Measurements from ENCODE around the gene RAD1.
A peak's percentile ranks its signal among the peaks of the same experiment; 100 is the strongest.

DNA sequence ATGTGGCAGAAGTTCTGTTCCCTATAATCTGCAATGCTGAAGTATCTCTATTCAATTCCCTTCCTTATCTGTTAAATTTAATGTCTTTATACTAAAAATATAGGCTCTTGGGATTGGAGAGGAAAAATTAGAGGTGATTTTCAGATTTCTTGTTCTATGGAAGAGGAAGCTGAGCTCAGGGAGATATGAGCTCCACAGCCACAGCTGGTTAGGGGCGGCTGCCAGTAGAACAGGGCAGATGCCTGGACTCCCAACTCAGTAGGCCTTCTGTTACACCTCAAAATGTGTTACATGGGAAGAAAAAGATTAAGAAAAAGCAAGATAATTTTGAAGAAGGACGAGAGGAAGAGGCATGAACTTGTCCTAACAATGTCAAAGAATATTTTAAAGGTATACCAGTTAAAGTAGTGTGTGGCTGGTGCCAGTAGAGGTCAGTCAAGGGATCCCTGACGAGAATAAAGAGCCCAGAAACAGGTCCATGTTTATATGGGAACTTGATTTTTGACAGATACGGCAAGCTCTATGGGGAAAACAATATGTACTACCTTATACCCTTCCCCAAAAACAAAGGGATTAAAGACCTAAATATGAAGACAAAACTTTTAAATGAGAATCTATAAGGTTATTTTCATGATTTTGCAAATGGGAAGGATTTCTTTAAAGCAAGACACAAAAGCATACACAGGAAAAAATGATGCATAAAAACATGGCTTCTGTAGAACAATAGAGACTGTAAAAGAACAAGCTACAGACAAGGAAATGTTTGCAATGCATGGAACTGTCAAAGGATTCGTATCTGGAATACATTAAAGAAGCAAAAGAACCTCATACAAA, 42.8 kb upstream of the RAD1 start:
- TF ChIP-seq POLR2A (IDR thresholded peaks at IDR 0.05; ENCODE audit: low read length) = no peak
- TF ChIP-seq PHF8 (IDR thresholded peaks at IDR 0.05; ENCODE audit: borderline replicate concordance, low read depth) = no peak
- TF ChIP-seq NFE2L2 (conservative IDR thresholded peaks at IDR 0.05; ENCODE audit: low read length) = no peak
- TF ChIP-seq, protein P1, sequence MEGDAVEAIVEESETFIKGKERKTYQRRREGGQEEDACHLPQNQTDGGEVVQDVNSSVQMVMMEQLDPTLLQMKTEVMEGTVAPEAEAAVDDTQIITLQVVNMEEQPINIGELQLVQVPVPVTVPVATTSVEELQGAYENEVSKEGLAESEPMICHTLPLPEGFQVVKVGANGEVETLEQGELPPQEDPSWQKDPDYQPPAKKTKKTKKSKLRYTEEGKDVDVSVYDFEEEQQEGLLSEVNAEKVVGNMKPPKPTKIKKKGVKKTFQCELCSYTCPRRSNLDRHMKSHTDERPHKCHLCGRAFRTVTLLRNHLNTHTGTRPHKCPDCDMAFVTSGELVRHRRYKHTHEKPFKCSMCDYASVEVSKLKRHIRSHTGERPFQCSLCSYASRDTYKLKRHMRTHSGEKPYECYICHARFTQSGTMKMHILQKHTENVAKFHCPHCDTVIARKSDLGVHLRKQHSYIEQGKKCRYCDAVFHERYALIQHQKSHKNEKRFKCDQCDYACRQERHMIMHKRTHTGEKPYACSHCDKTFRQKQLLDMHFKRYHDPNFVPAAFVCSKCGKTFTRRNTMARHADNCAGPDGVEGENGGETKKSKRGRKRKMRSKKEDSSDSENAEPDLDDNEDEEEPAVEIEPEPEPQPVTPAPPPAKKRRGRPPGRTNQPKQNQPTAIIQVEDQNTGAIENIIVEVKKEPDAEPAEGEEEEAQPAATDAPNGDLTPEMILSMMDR (IDR thresholded peaks at IDR 0.05) = peak; percentile 57
- peak; percentile 39 to 44; a peak in 4 of 5 replicates for TF ChIP-seq RAD21 (conservative IDR thresholded peaks at IDR 0.05 in 1 of 2, IDR thresholded peaks at IDR 0.05 in 1 of 2)
- no peak for TF ChIP-seq CHD2 (IDR thresholded peaks at IDR 0.05; ENCODE audit: low read length, partially characterized antibody)
- TF ChIP-seq NR3C1 (IDR thresholded peaks at IDR 0.05) = no peak
- no peak for TF ChIP-seq EP300 (IDR thresholded peaks at IDR 0.05)
- TF ChIP-seq, protein P2, sequence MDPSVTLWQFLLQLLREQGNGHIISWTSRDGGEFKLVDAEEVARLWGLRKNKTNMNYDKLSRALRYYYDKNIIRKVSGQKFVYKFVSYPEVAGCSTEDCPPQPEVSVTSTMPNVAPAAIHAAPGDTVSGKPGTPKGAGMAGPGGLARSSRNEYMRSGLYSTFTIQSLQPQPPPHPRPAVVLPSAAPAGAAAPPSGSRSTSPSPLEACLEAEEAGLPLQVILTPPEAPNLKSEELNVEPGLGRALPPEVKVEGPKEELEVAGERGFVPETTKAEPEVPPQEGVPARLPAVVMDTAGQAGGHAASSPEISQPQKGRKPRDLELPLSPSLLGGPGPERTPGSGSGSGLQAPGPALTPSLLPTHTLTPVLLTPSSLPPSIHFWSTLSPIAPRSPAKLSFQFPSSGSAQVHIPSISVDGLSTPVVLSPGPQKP (IDR thresholded peaks at IDR 0.05; ENCODE audit: low read depth, low read length) = no peak

All from A549 (cell line).